Fibroblast of pulmonary artery (primary cell): ENCODE results near the gene PRKAG3.

ENCODE experiments used
- DNase-seq: peaks from one replicate; pipeline ENCODE4 v3.0.0-alpha.2; 2010; ENCODE audit warnings: low read depth
- H3K4me3 ChIP-seq: replicated peaks from 2 replicates; pipeline ENCODE4 v1.5.1; 2011; ENCODE audit warnings: low read depth, mild to moderate bottlenecking, control low read depth, low read length, moderate library complexity
- TF ChIP-seq, protein P1 (sequence below): IDR thresholded peaks from 2 replicates; pipeline ENCODE4 v1.5.1; 2011; ENCODE audit warnings: mild to moderate bottlenecking, control low read depth, low read length, inconsistent platforms; ENCODE audit errors: missing control alignments

PRKAG3 gene

DNA sequence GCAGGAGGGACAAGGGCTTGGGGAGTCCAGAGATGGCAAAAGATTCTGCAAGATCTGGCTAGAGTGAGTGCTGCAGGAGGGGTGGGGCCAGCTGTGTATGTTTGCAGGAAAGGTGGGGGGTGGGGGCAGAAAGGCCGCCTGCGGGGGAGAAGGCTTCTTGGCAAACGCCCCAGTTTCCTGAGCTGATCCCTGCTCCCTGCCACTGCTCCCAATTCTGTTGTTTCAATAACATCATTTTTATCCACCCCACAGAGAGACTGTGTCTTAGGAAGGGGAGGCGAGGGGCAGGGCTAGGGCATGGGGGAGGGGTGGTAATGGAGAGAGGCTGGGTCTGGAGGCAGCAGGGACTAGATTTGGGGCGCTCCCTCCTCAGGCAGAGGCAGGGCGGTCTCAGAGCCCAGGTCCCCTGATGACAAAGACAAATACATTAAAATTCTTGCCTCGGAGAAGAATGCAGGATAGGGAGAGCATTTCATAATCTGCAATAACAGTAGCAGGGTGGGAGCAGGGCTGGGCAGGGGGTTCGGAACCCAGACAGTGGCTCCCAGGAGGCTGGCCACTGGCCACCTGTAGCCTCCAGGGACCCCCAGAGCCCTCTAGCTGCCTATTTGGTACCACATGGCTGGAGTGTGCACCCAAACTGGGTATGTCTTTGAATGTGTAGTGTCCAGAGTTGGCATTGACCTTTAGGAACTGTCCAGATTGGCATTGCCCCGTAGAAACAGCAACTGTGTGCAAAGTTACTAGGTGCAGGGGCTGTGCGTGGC lies 26.0 kb upstream of the PRKAG3 start:
- no peak overlapping the region for H3K4me3 ChIP-seq
- peak; percentile 53 for DNase-seq
- TF ChIP-seq, protein P1, sequence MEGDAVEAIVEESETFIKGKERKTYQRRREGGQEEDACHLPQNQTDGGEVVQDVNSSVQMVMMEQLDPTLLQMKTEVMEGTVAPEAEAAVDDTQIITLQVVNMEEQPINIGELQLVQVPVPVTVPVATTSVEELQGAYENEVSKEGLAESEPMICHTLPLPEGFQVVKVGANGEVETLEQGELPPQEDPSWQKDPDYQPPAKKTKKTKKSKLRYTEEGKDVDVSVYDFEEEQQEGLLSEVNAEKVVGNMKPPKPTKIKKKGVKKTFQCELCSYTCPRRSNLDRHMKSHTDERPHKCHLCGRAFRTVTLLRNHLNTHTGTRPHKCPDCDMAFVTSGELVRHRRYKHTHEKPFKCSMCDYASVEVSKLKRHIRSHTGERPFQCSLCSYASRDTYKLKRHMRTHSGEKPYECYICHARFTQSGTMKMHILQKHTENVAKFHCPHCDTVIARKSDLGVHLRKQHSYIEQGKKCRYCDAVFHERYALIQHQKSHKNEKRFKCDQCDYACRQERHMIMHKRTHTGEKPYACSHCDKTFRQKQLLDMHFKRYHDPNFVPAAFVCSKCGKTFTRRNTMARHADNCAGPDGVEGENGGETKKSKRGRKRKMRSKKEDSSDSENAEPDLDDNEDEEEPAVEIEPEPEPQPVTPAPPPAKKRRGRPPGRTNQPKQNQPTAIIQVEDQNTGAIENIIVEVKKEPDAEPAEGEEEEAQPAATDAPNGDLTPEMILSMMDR: no peak

DNA sequence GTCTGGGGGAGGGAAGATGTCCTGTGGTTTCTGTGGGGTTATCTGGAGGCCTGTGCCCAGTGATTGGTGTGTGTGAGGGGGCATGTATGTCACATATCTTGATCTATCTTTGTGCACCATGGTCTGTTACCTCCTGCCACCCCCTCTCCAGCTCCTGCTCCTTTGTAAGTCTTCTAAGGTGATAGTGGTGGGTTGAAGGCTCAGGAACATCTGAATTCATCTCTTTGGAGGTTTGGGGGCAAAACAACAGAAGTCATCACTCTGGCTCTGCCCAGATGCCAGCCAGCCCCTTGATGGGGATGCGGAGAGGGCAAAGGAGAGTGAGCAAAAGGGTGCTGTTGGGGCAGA lies 25.3 kb upstream of the PRKAG3 start:
- DNase-seq: no peak
- TF ChIP-seq, protein P1: no peak
- no peak overlapping the region for H3K4me3 ChIP-seq

DNA sequence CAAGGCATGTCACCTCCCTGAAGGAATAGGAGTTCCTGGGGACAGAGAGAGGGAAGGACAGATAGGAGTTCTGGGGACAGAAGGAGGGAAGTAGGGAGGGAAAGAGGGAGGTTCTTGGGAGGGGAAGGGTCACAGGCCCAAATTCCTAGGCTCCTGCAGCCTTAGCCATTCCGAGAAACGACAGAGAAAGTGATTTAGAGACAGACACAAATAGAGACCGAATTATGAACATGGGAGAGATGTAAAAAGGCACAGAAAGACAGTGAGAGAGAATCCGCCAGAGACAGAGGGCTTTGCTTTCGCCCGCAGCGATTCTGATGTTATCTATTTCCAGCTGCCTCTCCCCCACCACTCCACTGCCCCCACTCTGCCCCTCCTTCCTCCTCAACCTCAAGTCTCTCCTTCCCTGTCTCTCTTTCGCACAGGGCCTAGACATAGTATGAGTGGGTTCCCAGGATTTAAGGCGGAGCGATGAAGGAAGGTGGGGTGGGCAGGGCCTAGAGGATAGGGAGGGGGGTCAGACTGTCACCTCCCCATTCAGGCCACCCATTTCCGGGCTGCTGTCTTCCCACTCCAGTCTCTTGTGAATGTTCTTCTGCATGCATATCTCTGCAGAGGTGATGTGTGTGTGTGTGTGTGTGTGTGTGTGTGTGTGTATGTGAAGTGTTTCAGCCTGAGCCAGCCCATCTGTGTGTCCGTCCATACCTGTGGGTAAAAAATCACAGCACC lies 24.7 kb upstream of the PRKAG3 start:
- no peak for DNase-seq
- no peak overlapping the region for H3K4me3 ChIP-seq
- TF ChIP-seq, protein P1: no peak

DNA sequence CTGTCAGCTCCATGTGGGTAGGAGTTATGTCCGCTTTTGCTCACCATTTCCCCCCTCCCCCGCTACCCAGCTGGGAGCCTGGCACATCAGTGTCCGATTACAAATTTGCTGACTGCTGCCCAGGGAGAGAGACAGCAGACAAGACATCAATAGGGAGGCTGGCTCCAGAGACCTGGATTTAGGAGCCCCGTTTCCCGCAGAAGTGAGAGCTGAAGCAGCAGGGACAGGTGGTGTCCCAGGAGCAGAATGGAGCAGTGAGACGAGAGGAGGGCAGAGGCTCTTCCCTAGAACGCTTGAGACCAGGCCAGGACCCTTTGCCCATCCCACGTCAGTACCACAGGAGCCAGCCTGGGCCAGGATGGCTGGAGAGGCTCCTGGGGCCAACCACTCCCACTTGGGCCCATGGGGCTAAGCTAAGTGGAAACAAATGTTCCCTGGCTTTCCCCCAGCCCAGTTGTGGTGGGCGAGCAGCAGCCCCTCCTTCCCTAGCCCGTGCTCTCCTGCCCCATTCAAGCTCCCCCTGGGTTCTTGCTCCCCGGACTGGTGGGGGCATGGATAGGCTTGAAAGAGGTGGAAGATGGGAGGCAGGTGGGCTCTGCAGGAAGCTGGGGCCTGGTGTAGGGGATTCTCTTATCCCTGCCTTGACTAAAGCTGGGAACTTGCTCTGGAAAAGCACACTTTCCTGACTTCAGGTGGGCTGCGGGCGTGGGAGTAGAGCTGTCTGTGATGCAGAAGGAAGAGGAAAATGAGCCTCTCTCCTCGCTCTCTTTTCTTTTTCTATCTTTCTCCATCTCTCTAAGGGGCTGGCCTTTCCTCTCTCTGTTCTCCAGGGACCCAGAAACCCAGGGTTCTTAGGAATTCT lies 23.9 kb upstream of the PRKAG3 start:
- H3K4me3 ChIP-seq: no peak overlapping the region
- TF ChIP-seq, protein P1: no peak
- no peak for DNase-seq

DNA sequence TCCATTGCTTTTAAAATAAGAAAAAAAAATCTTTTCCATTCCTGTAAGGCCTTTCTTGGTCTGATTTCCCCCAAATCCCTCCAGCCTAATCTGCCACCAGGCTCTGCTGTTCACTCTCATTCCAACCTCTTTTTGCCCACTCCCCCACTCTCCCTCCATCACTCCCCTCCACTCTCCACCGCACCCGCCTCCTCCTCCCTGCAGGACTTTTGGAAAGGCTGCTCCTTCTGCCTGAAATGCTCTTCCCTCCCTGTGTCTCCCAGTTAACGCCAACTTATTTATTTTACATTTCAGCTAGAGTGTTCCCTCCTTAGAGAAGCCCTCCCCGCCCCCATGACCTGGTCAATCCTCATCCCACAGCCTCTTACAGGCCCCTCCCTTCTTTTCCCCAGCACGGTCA lies 23.3 kb upstream of the PRKAG3 start:
- TF ChIP-seq, protein P1: no peak
- DNase-seq: no peak
- no peak overlapping the region for H3K4me3 ChIP-seq

DNA sequence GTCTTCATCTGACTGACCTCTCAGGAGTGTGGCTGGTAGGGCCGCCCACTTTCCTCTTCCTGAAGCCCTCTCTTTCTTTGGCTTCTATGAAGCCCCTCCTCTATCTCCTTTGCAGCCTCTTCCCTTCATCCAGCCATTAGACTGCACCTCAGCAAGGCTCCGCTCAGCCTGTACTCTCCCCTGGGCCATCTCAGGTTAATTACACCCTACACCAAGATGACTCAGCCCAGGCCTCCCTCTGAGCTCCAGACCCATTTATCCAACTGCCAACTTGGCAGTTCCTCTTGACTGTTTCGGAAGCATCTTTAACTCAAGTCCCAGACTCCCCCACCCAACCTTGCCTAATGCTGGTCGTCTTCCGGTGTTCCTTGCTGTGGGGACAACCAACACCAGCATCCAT lies 22.2 kb upstream of the PRKAG3 start:
- TF ChIP-seq, protein P1: no peak
- peak; percentile 38 for DNase-seq
- no peak overlapping the region for H3K4me3 ChIP-seq
